Astrocyte of the cerebellum (primary cell): ENCODE data around the gene LIPC.

Source experiments
- DNase-seq: peaks from one replicate; pipeline ENCODE4 v3.0.0-alpha.2; 2011; ENCODE audit warnings: low read depth
- H3K4me3 ChIP-seq: 2 replicates; pipeline ENCODE4 v1.5.1; 2011; ENCODE audit warnings: mild to moderate bottlenecking, low read depth, low read length, moderate library complexity
- CTCF ChIP-seq: IDR thresholded peaks from 2 replicates; pipeline ENCODE4 v1.5.1; 2012; ENCODE audit warnings: low read length, low read depth, moderate library complexity, mild to moderate bottlenecking; ENCODE audit errors: missing control alignments
- in situ Hi-C: cut with HindIII; loops from 2 replicates; pipeline ENCODE4 v1.10.0; 2017; ENCODE audit warnings: low sequenced_read_pairs

Gene LIPC

GRCh38 chr15:58393241-58393662, 38.5 kb upstream of the LIPC start:
- in situ Hi-C loops: no loop called here
- no peak for DNase-seq
- no peak overlapping the region for H3K4me3 ChIP-seq
- no peak for TF ChIP-seq CTCF

- peak; percentile 26 for DNase-seq
Observed at GRCh38 chr15:58396181-58396580, 35.6 kb upstream of the LIPC start.

GRCh38 chr15:58398071-58398470, 33.7 kb upstream of the LIPC start:
- H3K4me3 ChIP-seq: no peak overlapping the region
- DNase-seq: no peak
- TF ChIP-seq CTCF: no peak
- in situ Hi-C loops: no loop called here

More at GRCh38 chr15:58396181-58396580, 35.6 kb upstream of the LIPC start:
- no peak for TF ChIP-seq CTCF
- no peak overlapping the region for H3K4me3 ChIP-seq
- in situ Hi-C loops: no loop called here

- in situ Hi-C loops: no loop called here
- no peak for TF ChIP-seq CTCF
- DNase-seq: no peak
- H3K4me3 ChIP-seq: no peak overlapping the region
Observed at GRCh38 chr15:58398643-58399042, 33.1 kb upstream of the LIPC start.

- in situ Hi-C loops: no loop called here
- no peak overlapping the region for H3K4me3 ChIP-seq
- TF ChIP-seq CTCF: no peak
- DNase-seq: no peak
Observed at GRCh38 chr15:58399739-58400138, 32.1 kb upstream of the LIPC start.

GRCh38 chr15:58401276-58401675, 30.5 kb upstream of the LIPC start:
- no peak overlapping the region for H3K4me3 ChIP-seq
- DNase-seq: no peak
- in situ Hi-C loops: no loop called here
- no peak for TF ChIP-seq CTCF

GRCh38 chr15:58401991-58402649, 29.7 kb upstream of the LIPC start:
- no peak for TF ChIP-seq CTCF
- H3K4me3 ChIP-seq: no peak overlapping the region
- no peak for DNase-seq
- in situ Hi-C loops: no loop called here
